ENCODE results near the gene TOMM20. TPM values are rescaled to one million over a fixed set of nuclear protein-coding genes. Genes with fewer than 3 reads are reported as not detected.

TOMM20 gene
- total RNA-seq, 3 donors from 2014 or later, result 112 to 153 (median 112) TPM

DNA sequence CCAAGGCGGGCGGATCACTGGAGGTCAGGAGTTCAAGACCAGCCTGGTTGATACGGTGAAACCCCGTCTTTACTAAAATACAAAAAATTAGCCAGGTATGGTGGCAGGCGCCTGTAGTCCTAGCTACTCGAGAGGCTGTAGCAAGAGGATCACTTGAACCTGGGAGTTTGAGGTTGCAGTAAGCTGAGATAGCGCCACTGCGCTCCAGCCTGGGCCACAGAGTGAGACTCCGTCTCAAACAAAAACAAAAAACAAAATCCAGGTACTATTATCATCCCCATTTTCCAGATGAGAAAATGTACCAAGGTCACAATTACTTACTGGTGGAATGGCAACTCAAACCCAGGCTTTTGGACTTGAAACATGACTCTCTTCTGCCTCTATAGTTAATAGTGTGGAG, 4.5 kb downstream of the TOMM20 start:
- H3K9me3 ChIP-seq, result no peaks in the 10 kb centered on the region
- no peak for TF ChIP-seq CTCF (IDR thresholded peaks at IDR 0.05)
- TF ChIP-seq POLR2AphosphoS5 (IDR thresholded peaks at IDR 0.05), result no peak
- no peak for DNase-seq (ENCODE audit: low spot score in 2 of 2)
- no peaks in the 10 kb centered on the region for H3K27me3 ChIP-seq
- intact Hi-C loops (cut with DNase I; ENCODE audit: low total_unique reads), result no loop called here
- no peak overlapping the region for H3K27ac ChIP-seq
- H3K36me3 ChIP-seq, result peaks cover 5% of the 10 kb centered on the region
- peaks cover 0 to 11% of the 10 kb centered on the region in 2 donors for H3K4me1 ChIP-seq
- no peak overlapping the region for H3K4me3 ChIP-seq

- Histone ChIP-seq H3K27me3 (no peaks in the 10 kb centered on the region), H3K4me1 (peaks cover 0 to 10% of the 10 kb centered on the region in 2 donors), H3K4me3 (no peak overlapping the region), H3K9me3 (no peaks in the 10 kb centered on the region), H3K36me3 (peaks cover 20% of the 10 kb centered on the region), H3K27ac (no peak overlapping the region)
- intact Hi-C loops (cut with DNase I; ENCODE audit: low total_unique reads), result no loop called here
- TF ChIP-seq POLR2A (IDR thresholded peaks at IDR 0.05) (no peak), CTCF (IDR thresholded peaks at IDR 0.05) (no peak), POLR2AphosphoS5 (IDR thresholded peaks at IDR 0.05) (no peak)
- DNase-seq (ENCODE audit: low spot score in 2 of 2), result no peak
Observed at GRCh38 chr1:235122348-235122747, 6.3 kb downstream of the TOMM20 start.

DNA sequence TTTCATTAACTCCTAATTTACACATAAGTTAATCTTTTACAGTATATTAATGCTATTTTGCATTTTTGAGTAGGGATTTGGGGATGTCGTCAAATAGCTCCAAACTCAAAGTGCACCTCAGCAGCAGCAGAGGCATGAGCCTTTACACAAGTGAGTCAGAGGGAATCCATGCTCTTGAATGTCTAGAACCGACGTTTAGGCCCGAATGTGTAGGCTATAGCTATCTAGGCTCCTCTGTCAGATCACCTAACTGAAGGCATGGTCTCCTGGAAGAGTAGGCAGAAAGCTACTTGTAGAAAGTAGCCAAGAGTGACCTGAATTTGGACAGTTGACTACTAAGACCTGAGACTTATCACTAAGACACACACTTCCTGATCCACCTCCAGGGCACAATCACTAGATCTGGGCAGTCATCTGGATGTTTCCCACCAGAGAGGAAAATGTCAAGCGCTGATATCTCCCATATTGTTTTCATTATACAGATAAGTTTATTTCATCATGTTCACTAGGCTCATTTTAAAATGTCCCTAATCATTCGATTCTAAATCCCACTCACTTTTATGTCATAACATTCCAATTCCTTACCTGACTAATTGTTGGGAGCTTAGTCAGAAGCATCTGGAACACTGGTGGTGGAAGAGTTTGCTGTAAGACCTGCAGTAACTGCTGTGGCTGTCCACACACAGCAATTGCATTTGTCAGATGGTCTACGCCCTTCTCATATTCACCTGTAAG, 15.3 kb downstream of the TOMM20 start:
- Histone ChIP-seq H3K36me3 (peaks cover 10% of the 10 kb centered on the region), H3K4me1 (no peaks in the 10 kb centered on the region), H3K27me3 (no peaks in the 10 kb centered on the region), H3K4me3 (no peak overlapping the region), H3K9me3 (no peaks in the 10 kb centered on the region), H3K27ac (no peak overlapping the region)
- TF ChIP-seq POLR2AphosphoS5 (IDR thresholded peaks at IDR 0.05) (no peak), POLR2A (IDR thresholded peaks at IDR 0.05) (no peak), CTCF (IDR thresholded peaks at IDR 0.05) (no peak)
- intact Hi-C loops (cut with DNase I; ENCODE audit: low total_unique reads), result no loop called here
- no peak for DNase-seq (ENCODE audit: low spot score in 2 of 2)

GRCh38 chr1:235112297-235113182, 16.1 kb downstream of the TOMM20 start:
- no peak overlapping the region for H3K4me3 ChIP-seq
- no peak for DNase-seq (ENCODE audit: low spot score in 2 of 2)
- H3K27me3 ChIP-seq, result no peaks in the 10 kb centered on the region
- H3K36me3 ChIP-seq, result peaks cover 2% of the 10 kb centered on the region
- TF ChIP-seq POLR2A (IDR thresholded peaks at IDR 0.05), result no peak
- TF ChIP-seq POLR2AphosphoS5 (IDR thresholded peaks at IDR 0.05), result no peak
- TF ChIP-seq CTCF (IDR thresholded peaks at IDR 0.05), result no peak
- no peaks in the 10 kb centered on the region for H3K4me1 ChIP-seq
- H3K27ac ChIP-seq, result no peak overlapping the region
- no peaks in the 10 kb centered on the region for H3K9me3 ChIP-seq
- intact Hi-C loops (cut with DNase I; ENCODE audit: low total_unique reads), result no loop called here

GRCh38 chr1:235111107-235111506, 17.5 kb downstream of the TOMM20 start:
- DNase-seq (ENCODE audit: low spot score in 2 of 2), result no peak

More at GRCh38 chr1:235111107-235111506, 17.5 kb downstream of the TOMM20 start:
- no peak overlapping the region for H3K4me3 ChIP-seq
- H3K4me1 ChIP-seq, result no peaks in the 10 kb centered on the region
- intact Hi-C loops (cut with DNase I; ENCODE audit: low total_unique reads), result no loop called here
- TF ChIP-seq POLR2AphosphoS5 (IDR thresholded peaks at IDR 0.05) (no peak), POLR2A (IDR thresholded peaks at IDR 0.05) (no peak), CTCF (IDR thresholded peaks at IDR 0.05) (no peak)
- no peaks in the 10 kb centered on the region for H3K9me3 ChIP-seq
- no peak overlapping the region for H3K27ac ChIP-seq
- H3K27me3 ChIP-seq, result no peaks in the 10 kb centered on the region
- H3K36me3 ChIP-seq, result no peaks in the 10 kb centered on the region

Measured in breast epithelium (tissue), 4 donors.